GM23338 (cell line): ENCODE data around the gene TMCO1. TPM values are rescaled to one million over a fixed set of nuclear protein-coding genes. Genes with fewer than 3 reads are reported as not detected.

Source experiments
- ATAC-seq: fragments of 200-7000 bp; cut with Tn5 transposase; 3 replicates; pipeline ENCODE4 v1.9.1; 2020
- DNase-seq: peaks from one replicate; pipeline ENCODE4 v3.0.0-alpha.2; 2015; ENCODE audit warnings: low spot score
- H2AFZ ChIP-seq: fragments of 200-600 bp; sonication (generic); 2 replicates; pipeline ENCODE4 v1.8.0; 2016; ENCODE audit warnings: antibody characterized with exemption, mild to moderate bottlenecking, moderate library complexity
- H3F3A ChIP-seq: fragments of 200-600 bp; sonication (generic); replicated peaks from 2 replicates; pipeline ENCODE4 v1.8.0; 2017; ENCODE audit warnings: antibody characterized with exemption, mixed run types, low read depth
- H3K27ac ChIP-seq: fragments of 200-600 bp; sonication (generic); 2 replicates; pipeline ENCODE4 v1.6.1; 2016; ENCODE audit warnings: low read depth
- H3K27me3 ChIP-seq: fragments of 200-600 bp; sonication (generic); 2 replicates; pipeline ENCODE4 v1.8.0; 2016; ENCODE audit warnings: mild to moderate bottlenecking, mixed run types, moderate library complexity; ENCODE audit not compliant: insufficient read depth
- H3K36me3 ChIP-seq: fragments of 200-600 bp; sonication (generic); 2 replicates; pipeline ENCODE4 v1.8.0; 2016; ENCODE audit warnings: mild to moderate bottlenecking; ENCODE audit not compliant: insufficient read depth
- H3K4me1 ChIP-seq: fragments of 200-600 bp; sonication (generic); 2 replicates; pipeline ENCODE4 v1.8.0; 2016; ENCODE audit warnings: mild to moderate bottlenecking, moderate library complexity; ENCODE audit not compliant: insufficient read depth
- H3K4me2 ChIP-seq: fragments of 200-600 bp; sonication (generic); 2 replicates; pipeline ENCODE4 v1.7.1; 2017; ENCODE audit warnings: mixed run types
- H3K4me3 ChIP-seq: fragments of 200-600 bp; sonication (generic); 2 replicates; pipeline ENCODE4 v1.6.1; 2016; ENCODE audit warnings: mixed run types
- H3K79me2 ChIP-seq: fragments of 200-600 bp; sonication (generic); replicated peaks from 2 replicates; pipeline ENCODE4 v1.8.0; 2017; ENCODE audit warnings: mild to moderate bottlenecking; ENCODE audit not compliant: insufficient read depth
- H3K9me2 ChIP-seq: fragments of 200-600 bp; sonication (generic); 2 replicates; pipeline ENCODE4 v1.8.0; 2017; ENCODE audit not compliant: insufficient read depth
- H4K20me1 ChIP-seq: fragments of 200-600 bp; sonication (generic); replicated peaks from 2 replicates; pipeline ENCODE4 v1.8.0; 2017; ENCODE audit warnings: mild to moderate bottlenecking; ENCODE audit not compliant: insufficient read depth
- H3K27ac Mint-ChIP-seq: 2 replicates; pipeline ENCODE4 v1.8.0; 2020; ENCODE audit warnings: inconsistent platforms, mild to moderate bottlenecking, moderate library complexity, mixed read lengths
- H3K27me3 Mint-ChIP-seq: 3 replicates; pipeline ENCODE4 v1.8.0; 2022; ENCODE audit warnings: low read depth, mild to moderate bottlenecking, moderate library complexity, mixed read lengths, inconsistent platforms; ENCODE audit not compliant: insufficient read depth, poor library complexity
- H3K36me3 Mint-ChIP-seq: 3 replicates; pipeline ENCODE4 v1.8.0; 2021; ENCODE audit warnings: low read depth, mild to moderate bottlenecking, inconsistent platforms, moderate library complexity, mixed read lengths
- H3K4me1 Mint-ChIP-seq: 3 replicates; pipeline ENCODE4 v1.8.0; 2020; ENCODE audit warnings: mild to moderate bottlenecking, inconsistent platforms, mixed read lengths
- H3K4me3 Mint-ChIP-seq: 3 replicates; pipeline ENCODE4 v1.8.0; 2021; ENCODE audit warnings: moderate library complexity, mild to moderate bottlenecking, inconsistent platforms, mixed read lengths
- H3K9me3 Mint-ChIP-seq: 3 replicates; pipeline ENCODE4 v1.8.0; 2020; ENCODE audit warnings: moderate library complexity, mild to moderate bottlenecking, inconsistent platforms, mixed read lengths
- CREB1 ChIP-seq: fragments of 250-450 bp; sonication (Bioruptor Pico); IDR thresholded peaks from 2 replicates; pipeline ENCODE4 v1.5.0; 2020; ENCODE audit warnings: low read depth, mild to moderate bottlenecking, moderate library complexity
- CTCF ChIP-seq, 2 experiments: fragments of 200-600 bp in 1 of 2; sonication (generic) in 1 of 2; conservative IDR thresholded peaks; 2 replicates each; pipeline versions ENCODE4 v1.5.1 to v1.6.1; 2016 to 2017; ENCODE audit warnings: antibody characterized with exemption in 2 of 2, low read depth in 2 of 2, mild to moderate bottlenecking in 2 of 2, moderate library complexity in 1 of 2
- ETS1 ChIP-seq: IDR thresholded peaks from 2 replicates; pipeline ENCODE4 v1.6.1; 2016; ENCODE audit warnings: antibody characterized with exemption
- POLR2AphosphoS5 ChIP-seq: IDR thresholded peaks from 2 replicates; pipeline ENCODE4 v1.6.1; 2016; ENCODE audit warnings: antibody characterized with exemption, low read depth
- REST ChIP-seq: IDR thresholded peaks from one replicate; pipeline ENCODE4 v1.6.1; 2018; ENCODE audit warnings: antibody characterized with exemption; ENCODE audit not compliant: unreplicated experiment
- STAT1 ChIP-seq: IDR thresholded peaks from one replicate; pipeline ENCODE4 v1.6.1; 2016; ENCODE audit warnings: antibody characterized with exemption; ENCODE audit not compliant: unreplicated experiment
- ZNF114 ChIP-seq: fragments of 250-450 bp; sonication (Bioruptor Pico); IDR thresholded peaks from 2 replicates; pipeline ENCODE4 v1.5.0; 2020; ENCODE audit warnings: mild to moderate bottlenecking, moderate library complexity
- long read RNA-seq: library from polyadenylated mRNA; unstranded; transcript quantifications from one replicate; pipeline ENCODE4 v2.0.0, GENCODE V29; 2020; ENCODE audit not compliant: unreplicated experiment
- polyA plus RNA-seq: library from polyadenylated mRNA; unstranded; fragments of >200 nt; fragmentation: Nextera tagmentation; extraction: Ambion mirVana; gene quantifications from 2 replicates; pipeline ENCODE4 v1.2.1, GENCODE V29; 2016
- total RNA-seq: library from RNA; depleted of rRNA; stranded (reverse); fragments of >200 nt; shearing (Covaris generic); gene quantifications from 2 replicates; pipeline ENCODE4 v1.2.3, GENCODE V29; 2014; rRNA removed

The TMCO1 gene
- 38.3 and 45.2 TPM in 2 replicates for total RNA-seq
- 116 and 128 TPM in 2 replicates for polyA plus RNA-seq
- long read RNA-seq, full-length matches to known transcripts = 31 of 40 reads
- long read RNA-seq, partial matches to known transcripts = 2 of 40 reads
- long read RNA-seq, other reads (novel, unspliced or antisense) = 7 of 40 reads

- no peaks in the 10 kb centered on the region for H3K9me2 ChIP-seq
- Mint-ChIP-seq H3K36me3 (peaks cover 28% of the 10 kb centered on the region), H3K4me3 (peak within 1 kb of the TSS; percentile 98), H3K9me3 (no peaks in the 10 kb centered on the region), H3K27me3 (no peaks in the 10 kb centered on the region), H3K27ac (peak within 1 kb of the TSS; percentile 98), H3K4me1 (peaks cover 9% of the 10 kb centered on the region)
- H3K36me3 ChIP-seq = no peaks in the 10 kb centered on the region; the same call in 1 of the 2 replicates
- H4K20me1 ChIP-seq = no peaks in the 10 kb centered on the region; the same call in 1 of the 2 replicates
- H3F3A ChIP-seq = 0 out of 2 replicates have a peak, but pooled peaks cover 5% of the 10 kb centered on the region
- peak within 1 kb of the TSS; percentile 87 for H3K4me3 ChIP-seq
- TF ChIP-seq CTCF (conservative IDR thresholded peaks at IDR 0.05; ENCODE audit: low read depth in 2 of 2) (peak in 1 of 2 experiments; percentile 14; a peak in 1 of 4 replicates), STAT1 (no peak), CREB1 (CRISPR knock-in tag) (peak; percentile 57), REST (no peak), ZNF114 (CRISPR knock-in tag) (no peak), POLR2AphosphoS5 (peak; percentile 85), ETS1 (peak; percentile 92)
- ATAC-seq (peak; percentile 99), DNase-seq (peak; percentile 100)
- peak within 1 kb of the TSS; percentile 94 for H2AFZ ChIP-seq
- H3K4me2 ChIP-seq = peak within 1 kb of the TSS; percentile 93
- H3K79me2 ChIP-seq = peaks cover 23% of the 10 kb centered on the region
- H3K27ac ChIP-seq = peak within 1 kb of the TSS; percentile 97
- H3K27me3 ChIP-seq = no peaks in the 10 kb centered on the region
- peaks cover 7% of the 10 kb centered on the region; the same call in 1 of the 2 replicates for H3K4me1 ChIP-seq
Observed at GRCh38 chr1:165768513-165769394, at the start of gene TMCO1. TMCO1 (minus strand) TSS chr1:165768868; CDS start chr1:165768751, 117 bp downstream.
